ENCODE results near the gene CFP.

DNA sequence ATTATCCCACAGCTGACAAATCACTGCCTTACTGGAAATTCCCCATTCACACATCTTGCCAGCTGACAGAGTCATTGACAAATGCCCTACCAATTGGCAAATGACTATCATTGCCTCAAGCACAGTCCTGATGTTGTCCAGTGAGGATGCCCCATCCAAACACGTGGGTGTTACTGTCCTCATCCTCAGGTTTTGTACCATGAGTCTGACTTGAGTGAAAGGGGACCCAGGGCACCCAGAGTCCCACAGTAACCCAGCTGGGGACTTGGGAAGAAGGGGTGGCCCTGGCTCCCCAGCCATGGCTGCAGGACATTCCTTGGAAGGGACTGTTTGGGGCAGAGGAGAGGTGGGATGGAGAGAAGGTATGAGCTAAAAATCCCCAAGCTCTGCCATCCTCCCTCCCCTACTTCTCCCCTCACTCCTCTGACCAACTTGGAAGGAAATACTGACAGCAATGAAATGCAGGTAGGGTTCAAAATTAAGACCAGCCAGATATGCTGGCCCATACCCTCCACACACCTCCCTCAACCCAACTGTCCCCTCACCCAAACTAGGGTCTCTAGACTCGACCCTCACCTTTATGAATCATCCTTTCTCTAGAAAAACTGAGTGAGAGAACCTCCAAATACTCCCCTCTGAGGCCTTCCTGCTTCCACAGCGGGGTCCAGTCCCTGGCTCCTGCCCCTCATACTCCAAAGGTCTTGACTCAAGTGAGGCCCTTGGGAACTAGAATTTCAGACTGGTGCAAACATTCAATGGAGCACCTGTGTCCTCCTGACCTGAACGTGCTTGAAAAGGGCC lies 42.4 kb downstream of the CFP start:
- TF ChIP-seq, protein P1, sequence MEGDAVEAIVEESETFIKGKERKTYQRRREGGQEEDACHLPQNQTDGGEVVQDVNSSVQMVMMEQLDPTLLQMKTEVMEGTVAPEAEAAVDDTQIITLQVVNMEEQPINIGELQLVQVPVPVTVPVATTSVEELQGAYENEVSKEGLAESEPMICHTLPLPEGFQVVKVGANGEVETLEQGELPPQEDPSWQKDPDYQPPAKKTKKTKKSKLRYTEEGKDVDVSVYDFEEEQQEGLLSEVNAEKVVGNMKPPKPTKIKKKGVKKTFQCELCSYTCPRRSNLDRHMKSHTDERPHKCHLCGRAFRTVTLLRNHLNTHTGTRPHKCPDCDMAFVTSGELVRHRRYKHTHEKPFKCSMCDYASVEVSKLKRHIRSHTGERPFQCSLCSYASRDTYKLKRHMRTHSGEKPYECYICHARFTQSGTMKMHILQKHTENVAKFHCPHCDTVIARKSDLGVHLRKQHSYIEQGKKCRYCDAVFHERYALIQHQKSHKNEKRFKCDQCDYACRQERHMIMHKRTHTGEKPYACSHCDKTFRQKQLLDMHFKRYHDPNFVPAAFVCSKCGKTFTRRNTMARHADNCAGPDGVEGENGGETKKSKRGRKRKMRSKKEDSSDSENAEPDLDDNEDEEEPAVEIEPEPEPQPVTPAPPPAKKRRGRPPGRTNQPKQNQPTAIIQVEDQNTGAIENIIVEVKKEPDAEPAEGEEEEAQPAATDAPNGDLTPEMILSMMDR (IDR thresholded peaks at IDR 0.05; ENCODE audit: insufficient read depth, low read length): no peak
- TF ChIP-seq POLR2AphosphoS5 (IDR thresholded peaks at IDR 0.05; ENCODE audit: low read depth): no peak
- TF ChIP-seq, protein P2, sequence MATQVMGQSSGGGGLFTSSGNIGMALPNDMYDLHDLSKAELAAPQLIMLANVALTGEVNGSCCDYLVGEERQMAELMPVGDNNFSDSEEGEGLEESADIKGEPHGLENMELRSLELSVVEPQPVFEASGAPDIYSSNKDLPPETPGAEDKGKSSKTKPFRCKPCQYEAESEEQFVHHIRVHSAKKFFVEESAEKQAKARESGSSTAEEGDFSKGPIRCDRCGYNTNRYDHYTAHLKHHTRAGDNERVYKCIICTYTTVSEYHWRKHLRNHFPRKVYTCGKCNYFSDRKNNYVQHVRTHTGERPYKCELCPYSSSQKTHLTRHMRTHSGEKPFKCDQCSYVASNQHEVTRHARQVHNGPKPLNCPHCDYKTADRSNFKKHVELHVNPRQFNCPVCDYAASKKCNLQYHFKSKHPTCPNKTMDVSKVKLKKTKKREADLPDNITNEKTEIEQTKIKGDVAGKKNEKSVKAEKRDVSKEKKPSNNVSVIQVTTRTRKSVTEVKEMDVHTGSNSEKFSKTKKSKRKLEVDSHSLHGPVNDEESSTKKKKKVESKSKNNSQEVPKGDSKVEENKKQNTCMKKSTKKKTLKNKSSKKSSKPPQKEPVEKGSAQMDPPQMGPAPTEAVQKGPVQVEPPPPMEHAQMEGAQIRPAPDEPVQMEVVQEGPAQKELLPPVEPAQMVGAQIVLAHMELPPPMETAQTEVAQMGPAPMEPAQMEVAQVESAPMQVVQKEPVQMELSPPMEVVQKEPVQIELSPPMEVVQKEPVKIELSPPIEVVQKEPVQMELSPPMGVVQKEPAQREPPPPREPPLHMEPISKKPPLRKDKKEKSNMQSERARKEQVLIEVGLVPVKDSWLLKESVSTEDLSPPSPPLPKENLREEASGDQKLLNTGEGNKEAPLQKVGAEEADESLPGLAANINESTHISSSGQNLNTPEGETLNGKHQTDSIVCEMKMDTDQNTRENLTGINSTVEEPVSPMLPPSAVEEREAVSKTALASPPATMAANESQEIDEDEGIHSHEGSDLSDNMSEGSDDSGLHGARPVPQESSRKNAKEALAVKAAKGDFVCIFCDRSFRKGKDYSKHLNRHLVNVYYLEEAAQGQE (IDR thresholded peaks at IDR 0.05; ENCODE audit: insufficient replicate concordance, low read depth): no peak
- TF ChIP-seq GABPA (IDR thresholded peaks at IDR 0.05; ENCODE audit: low read depth): no peak
